Mesothelial cell of epicardium (in vitro differentiated cells): ENCODE data around the gene WDFY1. TPM values are rescaled to one million over a fixed set of nuclear protein-coding genes. Genes with fewer than 3 reads are reported as not detected.
A peak's percentile ranks its signal among the peaks of the same experiment; 100 is the strongest.

Source experiments
- DNase-seq, 2 experiments: peaks; one replicate each; pipeline ENCODE4 v3.0.0; 2021; ENCODE audit warnings: low spot score in 2 of 2; ENCODE audit not compliant: unreplicated experiment in 2 of 2
- H3K27ac Mint-ChIP-seq: 2 replicates; pipeline ENCODE4 v1.8.0; 2021; ENCODE audit warnings: mixed read lengths
- H3K27me3 Mint-ChIP-seq: 2 replicates; pipeline ENCODE4 v1.8.0; 2021; ENCODE audit warnings: low read depth, mixed read lengths
- H3K36me3 Mint-ChIP-seq: 2 replicates; pipeline ENCODE4 v1.8.0; 2021; ENCODE audit warnings: mixed read lengths
- H3K4me1 Mint-ChIP-seq: 2 replicates; pipeline ENCODE4 v1.8.0; 2021; ENCODE audit warnings: mixed read lengths
- H3K4me3 Mint-ChIP-seq: 2 replicates; pipeline ENCODE4 v1.8.0; 2021; ENCODE audit warnings: mild to moderate bottlenecking, moderate library complexity, mixed read lengths
- H3K9me3 Mint-ChIP-seq: 2 replicates; pipeline ENCODE4 v1.8.0; 2021; ENCODE audit warnings: mixed read lengths
- CTCF ChIP-seq: fragments of 200-600 bp; sonication (generic); IDR thresholded peaks from one replicate; pipeline ENCODE4 v1.5.0; 2021; ENCODE audit warnings: antibody characterized with exemption; ENCODE audit not compliant: unreplicated experiment
- total RNA-seq: library from RNA; stranded (reverse); gene quantifications from 3 replicates; pipeline ENCODE4 v1.2.1, GENCODE V29; 2021

WDFY1 gene
- total RNA-seq, 1 donor from 2014 or later, result 45.1 TPM

- H3K9me3 Mint-ChIP-seq, result no peaks in the 10 kb centered on the region
- no peak for TF ChIP-seq CTCF
- H3K27me3 Mint-ChIP-seq, result no peaks in the 10 kb centered on the region
- peak overlapping the region; percentile 43 for H3K27ac Mint-ChIP-seq
- DNase-seq, result no peak
- H3K36me3 Mint-ChIP-seq, result peaks cover 8% of the 10 kb centered on the region
- no peak overlapping the region for H3K4me3 Mint-ChIP-seq
- H3K4me1 Mint-ChIP-seq, result peaks cover 11% of the 10 kb centered on the region
Observed at GRCh38 chr2:223826995-223827394, 118.1 kb downstream of the WDFY1 start.

Other genes with a start within 250 kb of the WDFY1 start
- gene AP1S3, start 107.8 kb downstream of the WDFY1 start, total RNA-seq, result 18.0 to 23.2 TPM (median 18.5 TPM) in 3 replicates
- 25.8 to 27.6 TPM (median 27.3 TPM) in 3 replicates for gene MRPL44, start 12.1 kb upstream of the WDFY1 start, total RNA-seq
- 45.9 to 49.9 TPM (median 48.6 TPM) in 3 replicates for gene SERPINE2, start 94.0 kb upstream of the WDFY1 start, total RNA-seq